ENCODE results near the gene KRTAP20-2.

Gene KRTAP20-2

GRCh38 chr21:30628109-30628508 lies 6.9 kb upstream of the KRTAP20-2 start:
- DNase-seq (ENCODE audit: low spot score): no peak

GRCh38 chr21:30629200-30629599 lies 5.8 kb upstream of the KRTAP20-2 start:
- H3K4me3 ChIP-seq: no peak overlapping the region
- no peak for DNase-seq (ENCODE audit: low spot score)
- no peak for TF ChIP-seq CTCF (IDR thresholded peaks at IDR 0.05)

More at GRCh38 chr21:30628109-30628508, 6.9 kb upstream of the KRTAP20-2 start:
- H3K4me3 ChIP-seq: no peak overlapping the region
- no peak for TF ChIP-seq CTCF (IDR thresholded peaks at IDR 0.05)
- H3K27ac ChIP-seq: no peak overlapping the region

GRCh38 chr21:30638686-30639085 lies 3.7 kb downstream of the KRTAP20-2 start:
- DNase-seq (ENCODE audit: low spot score): no peak
- no peak for TF ChIP-seq CTCF (IDR thresholded peaks at IDR 0.05)
- Histone ChIP-seq H3K27ac (no peak overlapping the region), H3K4me3 (no peak overlapping the region)

More at GRCh38 chr21:30629200-30629599, 5.8 kb upstream of the KRTAP20-2 start:
- no peak overlapping the region for H3K27ac ChIP-seq

GRCh38 chr21:30642564-30642963 lies 7.6 kb downstream of the KRTAP20-2 start, which contains the start of gene KRTAP20-3:
TSS of gene KRTAP20-3 (plus strand) at chr21:30642864.
- no peak for TF ChIP-seq CTCF (IDR thresholded peaks at IDR 0.05)
- no peak within 1 kb of the TSS for H3K27ac ChIP-seq
- no peak for DNase-seq (ENCODE audit: low spot score)
- H3K4me3 ChIP-seq: no peak within 1 kb of the TSS

GRCh38 chr21:30646904-30647414 lies 12.0 kb downstream of the KRTAP20-2 start:
- TF ChIP-seq CTCF (IDR thresholded peaks at IDR 0.05): no peak
- H3K4me3 ChIP-seq: no peak overlapping the region
- DNase-seq (ENCODE audit: low spot score): no peak

GRCh38 chr21:30652891-30653290 lies 17.9 kb downstream of the KRTAP20-2 start:
- DNase-seq (ENCODE audit: low spot score): no peak
- no peak for TF ChIP-seq CTCF (IDR thresholded peaks at IDR 0.05)
- no peak overlapping the region for H3K4me3 ChIP-seq
- no peak overlapping the region for H3K27ac ChIP-seq

More at GRCh38 chr21:30646904-30647414, 12.0 kb downstream of the KRTAP20-2 start:
- H3K27ac ChIP-seq: no peak overlapping the region

GRCh38 chr21:30668776-30669175 lies 33.8 kb downstream of the KRTAP20-2 start:
- no peak for DNase-seq (ENCODE audit: low spot score)
- no peak overlapping the region for H3K27ac ChIP-seq
- TF ChIP-seq CTCF (IDR thresholded peaks at IDR 0.05): no peak
- H3K4me3 ChIP-seq: no peak overlapping the region
